PC-9 (cell line): ENCODE measurements around the gene SRBD1. TPM values are rescaled to one million over a fixed set of nuclear protein-coding genes. Genes with fewer than 3 reads are reported as not detected.

Experiments
- BruUV-seq: library from RNA; stranded (reverse); fragments of 400-500 nt; replicated peaks from 2 replicates; lab custom pipeline; 2021; lab: Mats Ljungman, UMichigan
- CTCF ChIA-PET: fragments of 300-600 bp; sonication (Branson Sonifier 250); formaldehyde crosslinking; loops from one replicate; lab custom pipeline; 2022; ENCODE audit warnings: antibody characterized with exemption; lab: Charles Lee
- POLR2A ChIA-PET: fragments of 300-600 bp; sonication (Branson Sonifier 250); formaldehyde crosslinking; loops from one replicate; lab custom pipeline; 2022; ENCODE audit warnings: antibody characterized with exemption; ENCODE audit not compliant: unreplicated experiment; lab: Charles Lee
- DNase-seq, 2 experiments: peaks; one replicate each; pipeline versions ENCODE4 v3.0.0 to v3.0.0-alpha.2; 2015 to 2022; ENCODE audit warnings: mixed read lengths in 1 of 2
- H2AFZ ChIP-seq: fragments of 200-600 bp; sonication (generic); 2 replicates; pipeline ENCODE4 v1.8.1; 2017; ENCODE audit warnings: antibody characterized with exemption
- H3F3A ChIP-seq: fragments of 200-600 bp; sonication (generic); 2 replicates; pipeline ENCODE4 v1.8.1; 2017; ENCODE audit warnings: antibody characterized with exemption, mild to moderate bottlenecking, low read depth; ENCODE audit not compliant: insufficient read depth
- H3K27ac ChIP-seq: fragments of 200-600 bp; sonication (generic); 2 replicates; pipeline ENCODE4 v1.6.1; 2016; ENCODE audit warnings: mixed run types
- H3K27me3 ChIP-seq: fragments of 200-600 bp; sonication (generic); 2 replicates; pipeline ENCODE4 v1.6.1; 2016; ENCODE audit warnings: low read depth, mixed run types; ENCODE audit not compliant: insufficient read depth
- H3K36me3 ChIP-seq: fragments of 200-600 bp; sonication (generic); 2 replicates; pipeline ENCODE4 v1.6.1; 2016; ENCODE audit warnings: low read depth, mixed run types
- H3K4me1 ChIP-seq: fragments of 200-600 bp; sonication (generic); replicated peaks from 2 replicates; pipeline ENCODE4 v1.6.1; 2016; ENCODE audit warnings: mixed run types; ENCODE audit not compliant: insufficient read depth
- H3K4me2 ChIP-seq: fragments of 200-600 bp; sonication (generic); 2 replicates; pipeline ENCODE4 v1.6.1; 2017; ENCODE audit warnings: mixed run types
- H3K4me3 ChIP-seq: fragments of 200-600 bp; sonication (generic); 2 replicates; pipeline ENCODE4 v1.6.1; 2016; ENCODE audit warnings: mixed run types
- H3K79me2 ChIP-seq: fragments of 200-600 bp; sonication (generic); 2 replicates; pipeline ENCODE4 v1.6.1; 2017; ENCODE audit warnings: low read depth, mixed run types
- H3K9me2 ChIP-seq: fragments of 200-600 bp; sonication (generic); 2 replicates; pipeline ENCODE4 v1.8.1; 2017; ENCODE audit warnings: mild to moderate bottlenecking; ENCODE audit not compliant: insufficient read depth
- H3K9me3 ChIP-seq: fragments of 200-600 bp; sonication (generic); 2 replicates; pipeline ENCODE4 v1.8.1; 2016; ENCODE audit warnings: low read depth; ENCODE audit not compliant: insufficient read depth
- H4K20me1 ChIP-seq: fragments of 200-600 bp; sonication (generic); 2 replicates; pipeline ENCODE4 v1.8.1; 2017; ENCODE audit not compliant: insufficient read depth
- EZH2 ChIP-seq: fragments of 200-600 bp; sonication (generic); IDR thresholded peaks from 2 replicates; pipeline ENCODE4 v1.8.0; 2017; ENCODE audit warnings: antibody characterized with exemption, low read depth
- intact Hi-C: fragments of 100-400 bp; cut with micrococcal nuclease; formaldehyde crosslinking; loops from one replicate; pipeline ENCODE4 v1.10.0; 2022; ENCODE audit not compliant: unreplicated experiment
- total RNA-seq: library from RNA; stranded (reverse); gene quantifications from 2 replicates; pipeline ENCODE4 v1.2.3, GENCODE V29; 2021
- TF ChIP-seq, protein P1 (sequence below): fragments of 200-600 bp; sonication (generic); conservative IDR thresholded peaks from 2 replicates; pipeline ENCODE4 v1.6.1; 2017; ENCODE audit warnings: mixed run types, antibody characterized with exemption, mild to moderate bottlenecking, moderate library complexity

Gene SRBD1
- total RNA-seq, 1 experiment from 2014 or later, result 17.8 TPM

DNA sequence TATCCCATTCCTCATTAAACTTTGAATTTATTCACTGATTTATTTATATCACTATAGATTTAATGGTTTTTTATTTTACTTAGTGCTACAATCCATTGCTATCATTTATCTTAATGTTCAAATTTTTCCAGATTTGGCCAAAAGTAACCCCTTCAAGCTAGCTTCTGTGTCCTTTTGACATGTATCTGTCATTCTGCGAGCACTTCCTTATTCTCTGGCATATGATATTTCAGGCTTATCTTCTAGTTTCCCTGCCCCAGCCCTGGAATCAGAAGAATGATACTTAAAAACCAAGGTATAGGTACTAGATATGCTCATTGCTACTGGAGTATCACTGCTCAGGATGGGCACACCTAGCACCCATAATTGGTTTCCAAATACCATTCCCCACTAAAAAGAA, 28.5 kb downstream of the SRBD1 start:
- H3K4me2 ChIP-seq, result no peak overlapping the region
- CTCF ChIA-PET, result no interaction called here
- no peaks in the 10 kb centered on the region for H3K27me3 ChIP-seq
- TF ChIP-seq, protein P1, sequence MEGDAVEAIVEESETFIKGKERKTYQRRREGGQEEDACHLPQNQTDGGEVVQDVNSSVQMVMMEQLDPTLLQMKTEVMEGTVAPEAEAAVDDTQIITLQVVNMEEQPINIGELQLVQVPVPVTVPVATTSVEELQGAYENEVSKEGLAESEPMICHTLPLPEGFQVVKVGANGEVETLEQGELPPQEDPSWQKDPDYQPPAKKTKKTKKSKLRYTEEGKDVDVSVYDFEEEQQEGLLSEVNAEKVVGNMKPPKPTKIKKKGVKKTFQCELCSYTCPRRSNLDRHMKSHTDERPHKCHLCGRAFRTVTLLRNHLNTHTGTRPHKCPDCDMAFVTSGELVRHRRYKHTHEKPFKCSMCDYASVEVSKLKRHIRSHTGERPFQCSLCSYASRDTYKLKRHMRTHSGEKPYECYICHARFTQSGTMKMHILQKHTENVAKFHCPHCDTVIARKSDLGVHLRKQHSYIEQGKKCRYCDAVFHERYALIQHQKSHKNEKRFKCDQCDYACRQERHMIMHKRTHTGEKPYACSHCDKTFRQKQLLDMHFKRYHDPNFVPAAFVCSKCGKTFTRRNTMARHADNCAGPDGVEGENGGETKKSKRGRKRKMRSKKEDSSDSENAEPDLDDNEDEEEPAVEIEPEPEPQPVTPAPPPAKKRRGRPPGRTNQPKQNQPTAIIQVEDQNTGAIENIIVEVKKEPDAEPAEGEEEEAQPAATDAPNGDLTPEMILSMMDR, result no peak
- no peak for TF ChIP-seq EZH2
- H3K79me2 ChIP-seq, result 0 out of 2 replicates have a peak, but pooled peaks cover 8% of the 10 kb centered on the region
- no peaks in the 10 kb centered on the region for H3K9me2 ChIP-seq
- DNase-seq, result no peak
- peaks cover 8% of the 10 kb centered on the region; the same call in 1 of the 2 replicates for H3K36me3 ChIP-seq
- POLR2A ChIA-PET, result interaction anchor here (0.6 kb wide), 1 partner anchor 409 kb away, joined by 3 read pairs; no protein-coding TSS in a partner anchor
- no TSS peak for BruUV-seq
- H3K4me1 ChIP-seq, result no peaks in the 10 kb centered on the region
- H3K4me3 ChIP-seq, result no peak overlapping the region
- no peak overlapping the region for H3K27ac ChIP-seq
- peaks cover 9% of the 10 kb centered on the region for H3F3A ChIP-seq
- intact Hi-C loops, result no loop called here
- H3K9me3 ChIP-seq, result no peaks in the 10 kb centered on the region; the same call in 1 of the 2 replicates
- peaks cover 6% of the 10 kb centered on the region; the same call in 1 of the 2 replicates for H4K20me1 ChIP-seq
- no peak overlapping the region for H2AFZ ChIP-seq

DNA sequence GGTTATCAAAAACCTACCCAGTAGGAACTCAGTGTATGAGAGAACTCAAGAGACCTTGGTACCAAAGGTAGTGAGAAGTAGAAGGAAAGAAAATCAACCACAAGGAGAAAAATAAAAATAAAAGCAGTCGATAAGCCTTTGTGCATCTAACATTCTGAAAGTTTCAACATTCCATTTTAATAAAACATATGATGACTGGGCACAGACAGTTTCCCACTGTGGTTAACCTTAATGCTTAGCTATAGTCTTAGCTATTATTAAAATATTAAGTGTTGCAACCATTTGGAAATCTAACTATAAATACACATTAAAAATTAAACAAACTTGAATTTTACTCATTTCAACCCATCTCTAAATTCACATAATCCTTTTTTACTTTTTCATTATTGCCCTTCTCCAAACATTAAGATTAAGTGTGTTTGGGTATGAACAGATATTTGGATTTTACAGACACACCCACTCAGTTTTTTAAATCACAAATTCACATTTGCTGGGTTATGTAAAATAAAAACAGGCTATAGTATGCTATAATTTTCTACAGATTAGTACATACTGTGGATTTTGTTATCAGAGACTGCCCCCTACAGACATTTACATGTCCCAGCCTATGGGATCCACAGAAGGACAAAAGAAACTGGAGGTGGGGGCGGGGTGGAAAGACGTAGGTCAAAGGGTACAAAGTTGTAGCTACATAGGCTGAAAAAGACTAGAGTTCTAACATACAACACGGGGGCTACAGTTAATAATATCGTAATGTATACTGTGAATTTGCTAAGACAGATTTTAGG, 32.8 kb downstream of the SRBD1 start:
- Histone ChIP-seq H3K9me2 (no peaks in the 10 kb centered on the region), H3K4me1 (no peaks in the 10 kb centered on the region), H2AFZ (no peak overlapping the region), H3K79me2 (no peaks in the 10 kb centered on the region), H3K9me3 (no peaks in the 10 kb centered on the region; the same call in 1 of the 2 replicates), H3K4me2 (no peak overlapping the region), H3K4me3 (no peak overlapping the region), H4K20me1 (no peaks in the 10 kb centered on the region), H3K27ac (no peak overlapping the region), H3K27me3 (no peaks in the 10 kb centered on the region), H3K36me3 (0 out of 2 replicates have a peak, but pooled peaks cover 3% of the 10 kb centered on the region), H3F3A (no peaks in the 10 kb centered on the region)
- BruUV-seq, result no TSS peak
- intact Hi-C loops, result loop anchor here (1.0 kb wide), 1 partner anchor 597 kb away; no protein-coding TSS in a partner anchor
- no peak for TF ChIP-seq EZH2
- TF ChIP-seq, protein P1, result peak; percentile 57
- ChIA-PET CTCF (interaction anchor here (0.6 kb wide), 1 partner anchor 11 kb away, joined by 3 read pairs; no protein-coding TSS in a partner anchor), POLR2A (interaction anchor here (0.5 to 0.6 kb wide), 3 partner anchors 211 to 740 kb away, joined by 3 to 4 read pairs (median 3); no protein-coding TSS in a partner anchor)
- DNase-seq, result no peak

DNA sequence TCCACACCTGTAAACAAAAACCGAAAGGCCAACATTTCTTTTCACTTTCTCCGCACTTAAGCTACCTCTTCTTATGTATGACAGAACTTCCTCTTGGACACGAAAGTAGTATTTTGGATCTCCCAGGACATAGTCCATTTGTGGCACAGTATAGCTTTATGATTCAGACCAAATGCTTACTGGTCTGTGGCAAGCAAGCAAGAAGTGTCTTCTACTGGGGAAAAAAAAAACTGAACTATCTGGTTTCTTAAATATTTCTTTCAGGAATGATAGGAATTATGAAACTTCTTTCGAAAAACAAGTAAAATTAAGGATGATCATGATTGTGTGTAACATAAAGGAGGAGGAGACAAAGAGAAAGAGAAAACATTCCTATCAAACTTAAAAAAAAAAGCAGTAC, 33.6 kb downstream of the SRBD1 start:
- Histone ChIP-seq H3K9me2 (no peaks in the 10 kb centered on the region), H3K27ac (no peak overlapping the region), H3K4me1 (no peaks in the 10 kb centered on the region), H3K4me2 (no peak overlapping the region), H3K9me3 (no peaks in the 10 kb centered on the region), H4K20me1 (no peaks in the 10 kb centered on the region), H3K27me3 (no peaks in the 10 kb centered on the region), H2AFZ (no peak overlapping the region), H3K36me3 (peaks cover 7% of the 10 kb centered on the region; the same call in 1 of the 2 replicates), H3K4me3 (no peak overlapping the region), H3K79me2 (no peaks in the 10 kb centered on the region), H3F3A (no peaks in the 10 kb centered on the region)
- intact Hi-C loops, result no loop called here
- POLR2A ChIA-PET, result interaction anchor here (0.6 kb wide), 1 partner anchor 432 kb away, joined by 3 read pairs; no protein-coding TSS in a partner anchor
- CTCF ChIA-PET, result no interaction called here
- TF ChIP-seq, protein P1, result no peak
- no peak for TF ChIP-seq EZH2
- DNase-seq, result no peak
- BruUV-seq, result no TSS peak
